ENCODE results near the gene WDR41.
"Not testable (repeated sequence)": the region's sequence is repeated elsewhere in the genome, so short reads cannot be mapped to it uniquely, and the experiment has no call there.

DNA sequence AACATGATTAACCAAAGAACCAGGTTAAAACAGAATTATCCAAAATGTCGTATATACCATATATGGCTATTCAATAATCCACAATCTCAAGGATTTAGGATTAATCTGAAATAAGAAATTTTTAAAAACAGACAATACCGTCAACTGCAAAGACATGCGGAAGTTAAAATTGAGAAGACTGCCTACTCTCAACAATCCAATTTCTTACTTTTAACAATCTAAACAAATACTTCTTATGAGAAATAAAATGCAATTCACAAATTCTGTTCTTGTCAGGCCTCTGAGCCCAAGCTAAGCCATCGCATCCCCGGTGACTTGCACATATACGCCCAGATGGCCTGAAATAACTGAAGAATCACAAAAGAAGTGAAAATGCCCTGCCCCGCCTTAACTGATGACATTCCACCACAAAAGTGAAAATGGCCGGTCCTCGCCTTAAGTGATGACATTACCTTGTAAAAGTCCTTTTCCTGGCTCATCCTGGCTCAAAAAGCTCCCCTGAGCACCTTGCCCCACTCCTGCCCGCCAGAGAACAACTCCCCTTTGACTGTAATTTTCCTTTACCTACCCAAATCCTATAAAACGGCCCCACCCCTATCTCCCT is 1.3 kb downstream of the WDR41 start:
- TF ChIP-seq POLR2AphosphoS5 (IDR thresholded peaks at IDR 0.05; ENCODE audit: low read depth, low read length); POLR2A (IDR thresholded peaks at IDR 0.05; ENCODE audit: low read depth, low read length); PAX5 (IDR thresholded peaks at IDR 0.05; ENCODE audit: insufficient read depth, low read length, severe bottlenecking); TAF1 (IDR thresholded peaks at IDR 0.05; ENCODE audit: low read depth, low read length); SPI1 (IDR thresholded peaks at IDR 0.05; ENCODE audit: low read depth, low read length); POU2F2 (IDR thresholded peaks at IDR 0.05; ENCODE audit: low read depth, low read length): not testable (repeated sequence)
